ENCODE results near the gene FOXL1. TPM values are rescaled to one million over a fixed set of nuclear protein-coding genes. Genes with fewer than 3 reads are reported as not detected.

FOXL1 gene
- total and polyA plus RNA-seq, 2 of the 13 experiments (the other 11 are each of a cell fraction or from before 2014, with no cell fraction given) = not detected

DNA sequence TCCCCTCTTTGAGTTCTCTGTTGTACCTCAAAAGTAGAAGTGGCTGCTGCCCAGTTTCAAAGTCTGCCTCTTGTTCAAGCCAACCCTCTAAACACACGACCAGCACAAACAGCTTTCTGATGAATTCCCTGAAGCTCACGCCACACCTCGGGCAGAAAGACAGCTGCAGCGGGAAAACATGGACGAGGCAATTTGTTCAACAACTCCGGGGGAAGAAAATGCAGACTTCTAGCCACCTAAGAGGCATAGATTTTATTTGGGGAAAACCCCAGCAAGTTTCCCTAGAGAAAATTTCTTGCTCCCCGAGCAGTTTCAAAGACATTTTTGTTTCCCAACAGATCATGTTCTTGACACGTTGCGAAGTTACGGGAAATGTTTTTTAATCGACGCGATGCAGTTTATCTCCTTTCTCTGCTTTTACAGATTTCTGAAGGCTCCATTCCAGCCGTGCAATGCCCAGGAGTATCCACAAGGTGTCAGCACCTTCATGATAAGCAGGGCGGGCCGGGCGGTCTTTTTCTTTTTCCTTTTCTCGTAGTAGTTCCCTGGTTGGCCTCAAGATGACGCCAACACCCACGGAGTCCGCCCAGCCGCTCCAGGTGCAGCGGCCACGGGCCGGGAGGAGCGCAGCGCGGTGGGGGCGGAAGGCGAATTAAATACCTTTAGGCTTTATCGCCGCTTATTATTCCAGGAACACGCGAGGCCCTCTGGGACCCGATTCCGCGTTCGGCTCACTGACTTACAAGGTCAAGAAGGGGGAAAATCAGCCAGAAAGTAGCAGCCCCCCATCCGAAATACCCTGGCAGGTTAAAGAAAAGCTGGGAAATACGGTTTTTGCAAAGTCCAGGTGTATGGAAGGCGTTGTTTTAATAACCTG, 14.6 kb upstream of the FOXL1 start (continued):
- TF ChIP-seq CBX2 (IDR thresholded peaks at IDR 0.05; ENCODE audit: low read depth, low read length) (0 out of 2 replicates have a peak, but pooled peaks have one; percentile 56), CBX2 (CRISPR knock-in tag; IDR thresholded peaks at IDR 0.05; ENCODE audit: low read depth) (no peak), ELF3 (CRISPR knock-in tag; IDR thresholded peaks at IDR 0.05) (peak; percentile 44), MIER3 (CRISPR knock-in tag; IDR thresholded peaks at IDR 0.05; ENCODE audit: borderline replicate concordance) (peak; percentile 46; the same call in 1 of the 2 replicates), TCF7L2 (IDR thresholded peaks at IDR 0.05; ENCODE audit: low read depth, low read length) (no peak), ZNF572 (CRISPR knock-in tag; IDR thresholded peaks at IDR 0.05) (peak; percentile 40; the same call in 1 of the 2 replicates), ZNF619 (CRISPR knock-in tag; IDR thresholded peaks at IDR 0.05) (no peak), JUNB (CRISPR knock-in tag; IDR thresholded peaks at IDR 0.05; ENCODE audit: borderline replicate concordance) (no peak), ZNF124 (CRISPR knock-in tag; IDR thresholded peaks at IDR 0.05) (peak; percentile 83; the same call in 1 of the 2 replicates), ZNF614 (CRISPR knock-in tag; IDR thresholded peaks at IDR 0.05; ENCODE audit: borderline replicate concordance) (peak; percentile 62; the same call in 1 of the 2 replicates), ZNF230 (CRISPR knock-in tag; IDR thresholded peaks at IDR 0.05) (0 out of 2 replicates have a peak, but pooled peaks have one; percentile 42), ZNF251 (CRISPR knock-in tag; IDR thresholded peaks at IDR 0.05) (no peak), ZFP82 (CRISPR knock-in tag; IDR thresholded peaks at IDR 0.05; ENCODE audit: borderline replicate concordance) (0 out of 2 replicates have a peak, but pooled peaks have one; percentile 32), DPF2 (CRISPR knock-in tag; IDR thresholded peaks at IDR 0.05; ENCODE audit: borderline replicate concordance, low read depth) (no peak), ZIK1 (CRISPR knock-in tag; IDR thresholded peaks at IDR 0.05; ENCODE audit: borderline replicate concordance, low read depth) (no peak), ATM (IDR thresholded peaks at IDR 0.05; ENCODE audit: borderline replicate concordance) (no peak), ZKSCAN8 (CRISPR knock-in tag; IDR thresholded peaks at IDR 0.05; ENCODE audit: borderline replicate concordance) (0 out of 2 replicates have a peak, but pooled peaks have one; percentile 43), ZNF713 (CRISPR knock-in tag; IDR thresholded peaks at IDR 0.05) (no peak)
- TF ChIP-seq, protein P1, sequence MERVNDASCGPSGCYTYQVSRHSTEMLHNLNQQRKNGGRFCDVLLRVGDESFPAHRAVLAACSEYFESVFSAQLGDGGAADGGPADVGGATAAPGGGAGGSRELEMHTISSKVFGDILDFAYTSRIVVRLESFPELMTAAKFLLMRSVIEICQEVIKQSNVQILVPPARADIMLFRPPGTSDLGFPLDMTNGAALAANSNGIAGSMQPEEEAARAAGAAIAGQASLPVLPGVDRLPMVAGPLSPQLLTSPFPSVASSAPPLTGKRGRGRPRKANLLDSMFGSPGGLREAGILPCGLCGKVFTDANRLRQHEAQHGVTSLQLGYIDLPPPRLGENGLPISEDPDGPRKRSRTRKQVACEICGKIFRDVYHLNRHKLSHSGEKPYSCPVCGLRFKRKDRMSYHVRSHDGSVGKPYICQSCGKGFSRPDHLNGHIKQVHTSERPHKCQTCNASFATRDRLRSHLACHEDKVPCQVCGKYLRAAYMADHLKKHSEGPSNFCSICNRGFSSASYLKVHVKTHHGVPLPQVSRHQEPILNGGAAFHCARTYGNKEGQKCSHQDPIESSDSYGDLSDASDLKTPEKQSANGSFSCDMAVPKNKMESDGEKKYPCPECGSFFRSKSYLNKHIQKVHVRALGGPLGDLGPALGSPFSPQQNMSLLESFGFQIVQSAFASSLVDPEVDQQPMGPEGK (CRISPR knock-in tag; IDR thresholded peaks at IDR 0.05) = peak; percentile 48
- TF ChIP-seq, protein P2, sequence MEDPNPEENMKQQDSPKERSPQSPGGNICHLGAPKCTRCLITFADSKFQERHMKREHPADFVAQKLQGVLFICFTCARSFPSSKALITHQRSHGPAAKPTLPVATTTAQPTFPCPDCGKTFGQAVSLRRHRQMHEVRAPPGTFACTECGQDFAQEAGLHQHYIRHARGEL (CRISPR knock-in tag; IDR thresholded peaks at IDR 0.05) = 0 out of 2 replicates have a peak, but pooled peaks have one; percentile 67
- TF ChIP-seq, protein P3, sequence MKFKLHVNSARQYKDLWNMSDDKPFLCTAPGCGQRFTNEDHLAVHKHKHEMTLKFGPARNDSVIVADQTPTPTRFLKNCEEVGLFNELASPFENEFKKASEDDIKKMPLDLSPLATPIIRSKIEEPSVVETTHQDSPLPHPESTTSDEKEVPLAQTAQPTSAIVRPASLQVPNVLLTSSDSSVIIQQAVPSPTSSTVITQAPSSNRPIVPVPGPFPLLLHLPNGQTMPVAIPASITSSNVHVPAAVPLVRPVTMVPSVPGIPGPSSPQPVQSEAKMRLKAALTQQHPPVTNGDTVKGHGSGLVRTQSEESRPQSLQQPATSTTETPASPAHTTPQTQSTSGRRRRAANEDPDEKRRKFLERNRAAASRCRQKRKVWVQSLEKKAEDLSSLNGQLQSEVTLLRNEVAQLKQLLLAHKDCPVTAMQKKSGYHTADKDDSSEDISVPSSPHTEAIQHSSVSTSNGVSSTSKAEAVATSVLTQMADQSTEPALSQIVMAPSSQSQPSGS (CRISPR knock-in tag; IDR thresholded peaks at IDR 0.05) = no peak; the same call in 1 of the 2 replicates
- TF ChIP-seq, protein P4, sequence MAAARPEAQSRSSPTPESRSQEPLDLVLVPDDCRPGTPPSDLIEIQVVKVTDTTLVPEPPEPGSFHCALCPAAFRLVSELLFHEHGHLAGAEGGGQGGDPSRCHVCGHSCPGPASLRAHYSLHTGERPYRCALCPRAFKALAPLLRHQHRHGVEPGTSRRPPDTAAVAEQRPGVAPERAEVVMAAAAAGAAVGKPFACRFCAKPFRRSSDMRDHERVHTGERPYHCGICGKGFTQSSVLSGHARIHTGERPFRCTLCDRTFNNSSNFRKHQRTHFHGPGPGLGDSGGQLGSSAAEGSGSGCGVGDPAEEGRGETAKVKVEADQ (CRISPR knock-in tag; IDR thresholded peaks at IDR 0.05; ENCODE audit: borderline replicate concordance) = 0 out of 2 replicates have a peak, but pooled peaks have one; percentile 52
- TF ChIP-seq, protein P5, sequence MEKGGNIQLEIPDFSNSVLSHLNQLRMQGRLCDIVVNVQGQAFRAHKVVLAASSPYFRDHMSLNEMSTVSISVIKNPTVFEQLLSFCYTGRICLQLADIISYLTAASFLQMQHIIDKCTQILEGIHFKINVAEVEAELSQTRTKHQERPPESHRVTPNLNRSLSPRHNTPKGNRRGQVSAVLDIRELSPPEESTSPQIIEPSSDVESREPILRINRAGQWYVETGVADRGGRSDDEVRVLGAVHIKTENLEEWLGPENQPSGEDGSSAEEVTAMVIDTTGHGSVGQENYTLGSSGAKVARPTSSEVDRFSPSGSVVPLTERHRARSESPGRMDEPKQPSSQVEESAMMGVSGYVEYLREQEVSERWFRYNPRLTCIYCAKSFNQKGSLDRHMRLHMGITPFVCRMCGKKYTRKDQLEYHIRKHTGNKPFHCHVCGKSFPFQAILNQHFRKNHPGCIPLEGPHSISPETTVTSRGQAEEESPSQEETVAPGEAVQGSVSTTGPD (CRISPR knock-in tag; IDR thresholded peaks at IDR 0.05) = no peak
